Activated gamma-delta T cell treated with Interleukin-2 at 50 U/mL for 16 hours (primary cell): ENCODE results near the gene FOXP1.

Experiments used
- DNase-seq: peaks from one replicate; pipeline ENCODE4 v3.0.0-alpha.2; 2020

FOXP1 gene

DNA sequence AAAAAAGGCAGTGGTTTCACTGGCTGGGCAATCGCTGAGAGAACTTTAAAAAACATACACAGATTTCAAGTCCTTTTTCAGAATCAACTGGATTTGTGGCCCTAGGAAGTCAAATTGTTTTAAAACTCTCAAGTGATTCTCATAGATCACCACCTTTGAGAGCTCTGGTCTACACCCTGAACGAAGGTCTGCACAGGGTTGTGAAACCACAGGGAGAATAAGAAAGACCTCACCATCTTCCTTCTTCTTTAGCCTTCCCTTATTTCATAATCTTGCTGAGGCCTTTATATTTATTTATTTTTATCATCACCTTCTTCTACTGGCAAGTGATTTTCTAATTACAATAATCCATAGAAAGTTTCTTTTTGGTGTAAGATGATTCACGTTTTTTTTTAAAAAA lies 58.1 kb downstream of the FOXP1 start:
- no peak for DNase-seq

DNA sequence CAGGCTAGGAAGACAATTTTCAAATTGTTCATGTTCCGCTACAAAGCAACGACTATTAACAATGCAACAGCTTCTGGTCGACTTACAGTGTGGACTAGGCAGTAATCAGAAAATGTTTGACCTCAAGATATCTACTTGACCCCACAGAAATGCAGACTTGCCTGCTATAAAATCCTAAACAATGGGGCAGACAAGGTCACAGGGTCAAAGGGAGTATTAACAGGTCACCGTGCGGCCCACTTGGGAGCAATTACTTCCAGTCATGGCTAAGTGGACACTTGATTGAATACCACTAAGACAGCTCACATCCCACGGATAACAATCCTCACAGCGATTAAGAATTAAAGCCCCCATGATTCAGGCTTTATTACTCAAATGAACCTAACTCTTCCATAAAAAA lies 58.9 kb downstream of the FOXP1 start:
- no peak for DNase-seq

DNA sequence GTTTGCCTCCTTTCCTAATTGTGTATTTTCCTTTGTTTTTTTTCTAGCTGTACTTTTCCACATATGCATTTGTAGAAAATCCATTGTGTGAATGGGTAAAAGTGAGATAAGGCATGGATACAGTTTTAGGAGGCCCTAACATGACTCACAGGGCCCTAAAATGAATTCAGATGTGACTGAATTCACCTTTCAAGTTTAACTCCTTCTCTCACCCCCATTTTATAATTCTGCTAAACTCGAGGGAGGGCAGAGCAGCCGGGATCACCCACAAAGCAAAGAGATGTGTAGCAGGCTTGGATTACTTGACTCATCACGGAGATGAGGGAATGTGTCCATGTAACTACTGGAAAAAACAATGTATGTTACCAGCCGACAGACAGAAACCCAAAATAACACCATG lies 59.9 kb downstream of the FOXP1 start:
- no peak for DNase-seq

DNA sequence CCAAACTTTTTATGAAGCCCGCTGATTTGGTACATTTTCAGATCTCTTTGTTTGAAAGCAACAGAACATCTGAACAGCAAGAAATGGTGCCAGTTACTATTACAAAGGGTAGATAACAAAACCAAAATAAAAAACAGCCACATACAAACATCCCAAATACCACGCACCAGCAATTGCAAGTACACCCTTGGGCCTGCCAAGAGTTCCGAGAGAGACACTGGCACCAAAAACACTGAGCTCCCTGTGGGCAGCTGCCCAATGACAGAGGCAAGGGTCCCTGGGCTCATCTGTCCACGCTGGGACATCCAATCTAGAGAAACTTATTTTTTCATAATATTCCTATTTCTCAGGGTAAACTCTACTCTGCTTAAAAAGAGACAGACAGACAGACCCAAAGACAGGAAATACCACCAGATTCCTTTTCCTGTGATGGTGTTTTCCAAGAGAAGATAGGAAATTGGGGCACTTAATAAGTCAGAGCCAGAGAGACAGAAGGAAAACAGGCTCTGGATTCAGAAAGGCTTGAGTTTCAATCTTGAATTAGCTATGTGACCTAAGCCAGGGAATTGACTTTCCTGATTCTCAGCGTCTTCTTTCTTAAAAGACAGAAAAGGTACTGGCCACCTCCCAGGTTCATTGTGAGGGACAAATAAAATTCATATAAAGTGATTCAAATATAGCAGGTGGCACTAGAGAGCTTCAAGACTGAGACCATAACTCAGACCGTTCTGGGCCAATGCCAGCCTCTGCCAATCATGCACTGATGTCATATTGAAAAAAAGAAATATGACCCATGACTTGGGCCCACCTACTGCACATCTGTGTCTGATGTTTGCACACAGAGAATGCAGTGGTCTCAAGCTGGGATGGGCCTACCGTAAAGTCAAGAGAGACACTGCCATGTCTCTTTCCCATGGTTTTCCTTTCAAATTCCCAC lies 61.3 kb downstream of the FOXP1 start:
- DNase-seq: no peak

GRCh38 chr3:71521021-71521352 lies 62.5 kb downstream of the FOXP1 start:
- DNase-seq: no peak

GRCh38 chr3:71520161-71521020 lies 63.1 kb downstream of the FOXP1 start:
- no peak for DNase-seq

DNA sequence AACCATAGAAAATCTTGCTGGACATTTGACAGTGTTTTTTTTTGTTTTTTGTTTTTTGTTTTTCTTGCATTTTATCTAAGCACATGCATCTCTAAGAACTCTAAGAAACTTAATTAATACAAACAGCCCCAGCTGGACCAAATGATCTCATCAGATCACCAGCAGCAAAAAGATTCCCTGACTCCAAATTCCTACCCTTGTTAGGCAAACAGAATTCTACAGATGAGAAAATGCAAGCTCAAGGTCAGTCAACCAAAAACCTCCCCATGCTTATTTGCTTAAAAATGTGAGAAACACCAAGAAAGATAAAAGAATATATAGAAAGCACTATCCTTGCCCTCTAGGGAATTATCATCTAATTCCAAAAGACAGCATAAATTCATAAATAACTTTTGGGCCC lies 65.4 kb downstream of the FOXP1 start:
- no peak for DNase-seq

GRCh38 chr3:71517271-71517791 lies 66.2 kb downstream of the FOXP1 start:
- DNase-seq: no peak

DNA sequence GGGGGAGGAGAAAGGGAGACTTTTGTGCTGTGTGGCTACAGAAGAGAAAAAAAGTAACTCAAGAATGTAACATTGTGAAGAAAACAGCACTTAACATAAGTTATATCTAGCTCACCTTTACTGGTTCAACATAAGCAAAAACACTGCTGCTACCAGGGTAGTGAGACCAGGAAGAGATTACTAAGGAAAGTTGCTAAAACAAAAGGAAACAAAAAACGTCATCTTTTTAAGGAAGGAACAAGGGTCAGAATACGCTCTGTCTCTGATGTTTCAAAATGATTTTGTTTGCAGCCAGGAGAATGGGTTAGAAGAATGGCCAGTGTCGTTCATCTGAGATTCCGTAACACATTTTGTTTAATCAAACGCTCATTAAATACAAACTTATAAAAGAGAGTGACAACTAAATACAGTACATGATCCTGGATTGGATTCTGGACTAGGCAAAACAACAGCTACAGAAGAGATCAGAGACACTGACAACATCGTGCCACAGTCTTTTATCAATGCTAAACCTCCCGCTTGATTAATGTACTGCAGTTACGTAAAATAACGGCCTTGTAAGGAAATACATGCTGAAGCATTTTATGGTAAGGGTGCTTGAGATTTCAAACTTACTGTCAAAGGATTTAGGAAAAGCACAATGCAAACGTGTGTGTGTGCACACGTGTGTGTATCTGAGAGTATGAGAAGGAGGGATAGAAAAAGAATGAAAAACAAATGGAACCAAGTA lies 67.7 kb downstream of the FOXP1 start:
- no peak for DNase-seq

DNA sequence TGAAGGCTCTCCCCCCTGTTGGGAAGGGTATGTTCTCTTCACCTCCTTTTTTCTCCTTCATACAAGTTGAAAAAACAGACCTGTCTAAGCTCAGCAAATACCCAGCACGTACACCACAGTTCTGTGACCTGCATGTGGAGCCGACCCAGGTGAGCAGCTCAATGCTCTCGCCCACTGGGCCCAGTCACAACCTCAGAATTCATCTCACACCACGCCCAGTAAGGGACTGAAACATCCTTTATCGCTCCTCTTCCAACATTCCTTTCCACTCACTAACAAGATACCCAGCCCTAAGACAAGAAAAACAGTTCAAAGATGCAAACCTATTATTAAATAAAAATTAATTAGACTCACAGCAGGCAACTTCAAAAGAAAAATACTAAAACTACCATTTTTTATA lies 68.9 kb downstream of the FOXP1 start:
- DNase-seq: no peak

DNA sequence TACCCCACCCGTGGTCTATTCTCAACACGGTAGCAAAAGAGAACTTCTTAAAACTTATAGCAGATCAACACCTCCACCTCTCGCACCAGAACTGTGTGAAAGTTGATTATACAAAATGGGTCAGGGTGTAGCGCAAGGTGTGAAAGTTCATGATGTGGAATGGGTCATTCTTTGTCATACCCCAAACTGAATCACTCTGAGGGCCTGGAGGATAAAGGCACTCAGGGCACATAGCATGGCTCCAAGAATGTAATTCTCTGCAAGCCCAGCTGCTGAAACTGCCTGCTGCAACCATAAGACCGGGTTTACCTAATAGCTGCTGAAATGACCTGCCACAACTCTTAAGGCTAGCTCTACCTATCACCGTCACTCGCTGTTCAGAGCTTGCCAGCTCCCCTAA lies 70.0 kb downstream of the FOXP1 start:
- DNase-seq: no peak

DNA sequence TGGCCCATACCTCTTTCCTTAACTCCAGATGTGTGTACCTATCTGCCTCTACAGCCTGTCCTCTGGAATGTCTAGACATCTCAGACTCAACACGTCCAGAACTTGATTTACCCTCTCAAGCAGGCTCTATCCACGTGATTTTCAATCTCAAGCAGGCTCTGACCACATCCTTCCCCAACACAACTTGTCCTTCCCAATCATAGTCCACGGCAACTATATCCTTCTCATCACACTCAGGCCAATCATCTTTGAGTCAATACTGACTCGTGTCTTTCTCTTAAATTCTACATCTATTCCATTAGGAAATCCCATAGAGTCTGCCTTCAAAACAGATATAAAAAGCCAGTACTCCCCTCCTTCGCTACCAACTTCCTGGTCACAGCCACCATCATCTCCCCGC lies 70.4 kb downstream of the FOXP1 start:
- no peak for DNase-seq

- DNase-seq: no peak
Observed at GRCh38 chr3:71512544-71512943, 71.0 kb downstream of the FOXP1 start.

- peak; percentile 38 for DNase-seq
Observed at GRCh38 chr3:71512000-71512399, 71.5 kb downstream of the FOXP1 start.

GRCh38 chr3:71511446-71511845 lies 72.1 kb downstream of the FOXP1 start:
- no peak for DNase-seq

- no peak for DNase-seq
Observed at GRCh38 chr3:71511037-71511436, 72.5 kb downstream of the FOXP1 start.

- DNase-seq: no peak
Observed at GRCh38 chr3:71510510-71510909, 73.0 kb downstream of the FOXP1 start.

- DNase-seq: no peak
Observed at GRCh38 chr3:71509066-71509465, 74.5 kb downstream of the FOXP1 start.

DNA sequence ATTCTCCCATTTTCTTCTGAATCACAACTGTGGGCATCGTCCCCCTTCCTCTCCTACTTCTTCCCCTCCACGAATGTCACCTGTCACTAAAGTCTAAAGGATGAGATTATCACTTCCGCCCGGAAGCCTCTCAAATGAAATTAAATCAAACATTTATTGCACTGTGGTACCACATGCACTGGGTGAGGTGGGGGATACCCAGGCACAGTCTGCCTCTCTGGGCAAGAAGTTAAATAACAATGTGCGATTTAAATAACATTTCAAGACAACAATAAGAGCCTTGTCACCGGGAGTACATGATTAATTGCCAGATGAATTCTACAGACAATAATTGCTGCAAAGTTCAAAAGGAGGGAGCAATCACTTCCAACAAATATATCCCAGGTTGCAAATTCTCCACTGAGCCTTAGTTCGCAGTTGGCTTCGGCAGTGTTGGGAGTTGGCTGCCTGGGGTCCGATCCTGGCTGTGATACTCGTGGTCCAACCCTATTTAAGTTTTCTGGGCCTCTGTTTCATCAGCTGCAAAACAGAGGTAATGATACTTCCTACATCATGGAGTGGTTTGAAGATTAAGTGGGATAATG lies 77.7 kb downstream of the FOXP1 start:
- DNase-seq: no peak

DNA sequence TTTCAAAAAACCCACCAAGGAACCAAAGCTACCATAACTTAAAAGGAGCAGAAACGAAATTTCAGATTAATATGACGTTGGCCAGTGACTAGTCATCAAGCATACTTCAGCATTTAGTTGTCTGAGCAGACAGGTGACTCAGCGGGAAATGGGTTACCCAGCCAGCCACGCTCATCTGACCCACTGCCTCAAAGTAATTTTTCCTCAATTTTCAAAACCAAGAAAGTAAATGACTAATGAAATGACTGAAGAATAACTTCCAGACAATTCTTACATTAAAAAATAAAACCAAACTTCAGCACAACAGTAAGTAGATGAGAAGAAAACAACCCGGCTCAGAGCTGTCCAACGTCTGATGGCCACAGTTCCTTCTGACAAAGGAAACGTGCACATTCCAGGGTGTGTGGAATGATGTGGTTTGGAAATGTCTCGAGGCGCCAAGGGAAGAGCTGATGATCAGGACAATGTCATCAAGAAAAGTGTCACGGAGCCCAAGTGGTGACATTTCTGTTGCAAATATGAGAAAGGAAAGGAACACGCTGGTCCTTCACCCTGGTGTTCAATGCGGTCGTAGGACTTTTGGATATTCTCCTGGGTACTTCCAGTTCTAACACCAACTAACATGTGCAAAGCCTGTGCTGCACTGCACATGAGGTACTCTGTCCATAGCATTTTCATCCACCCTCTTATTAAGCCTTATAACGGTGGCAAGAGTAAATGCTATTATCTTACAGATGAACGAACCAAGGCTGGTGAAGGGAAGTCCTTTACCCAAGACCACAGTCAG lies 79.1 kb downstream of the FOXP1 start:
- no peak for DNase-seq

- no peak for DNase-seq
Observed at GRCh38 chr3:71503525-71504249, 79.8 kb downstream of the FOXP1 start.
